Liver (tissue), 3 donors: ENCODE data around the gene OR2AT4.

Source experiments
- EGR1 ChIP-seq, 2 donors: IDR thresholded peaks; 2 replicates each; pipeline ENCODE4 v1.6.1; 2016 to 2018; ENCODE audit warnings: antibody characterized with exemption in 2 of 2, low read depth in 2 of 2
- FOXA1 ChIP-seq: IDR thresholded peaks from 2 replicates; pipeline ENCODE4 v1.6.1; 2016; ENCODE audit warnings: antibody characterized with exemption
- GABPA ChIP-seq, 2 donors: IDR thresholded peaks in 1 of 2; conservative IDR thresholded peaks in 1 of 2; 2 replicates each; pipeline ENCODE4 v1.6.1; 2016; ENCODE audit warnings: antibody characterized with exemption in 2 of 2, mild to moderate bottlenecking in 1 of 2, moderate library complexity in 1 of 2
- RXRA ChIP-seq, 2 donors: IDR thresholded peaks; 2 replicates each; pipeline ENCODE4 v1.6.1; 2017 to 2018; ENCODE audit warnings: antibody characterized with exemption in 2 of 2, mild to moderate bottlenecking in 1 of 2
- SP1 ChIP-seq: IDR thresholded peaks from 2 replicates; pipeline ENCODE4 v1.6.1; 2018; ENCODE audit warnings: antibody characterized with exemption, mild to moderate bottlenecking
- TF ChIP-seq, protein P1 (sequence below): fragments of 150-350 bp; IDR thresholded peaks from 2 replicates; pipeline ENCODE4 v1.5.1; 2017; ENCODE audit warnings: improper control_type of control experiment, low read depth, low read length; ENCODE audit not compliant: missing input control
- TF ChIP-seq, protein P2 (sequence below): IDR thresholded peaks from 2 replicates; pipeline ENCODE4 v1.6.1; 2016; ENCODE audit warnings: antibody characterized with exemption
- TF ChIP-seq, protein P3 (sequence below): IDR thresholded peaks from 2 replicates; pipeline ENCODE4 v1.6.1; 2016; ENCODE audit warnings: antibody characterized with exemption
- donor health status: healthy.
- donor health status: healthy.

DNA sequence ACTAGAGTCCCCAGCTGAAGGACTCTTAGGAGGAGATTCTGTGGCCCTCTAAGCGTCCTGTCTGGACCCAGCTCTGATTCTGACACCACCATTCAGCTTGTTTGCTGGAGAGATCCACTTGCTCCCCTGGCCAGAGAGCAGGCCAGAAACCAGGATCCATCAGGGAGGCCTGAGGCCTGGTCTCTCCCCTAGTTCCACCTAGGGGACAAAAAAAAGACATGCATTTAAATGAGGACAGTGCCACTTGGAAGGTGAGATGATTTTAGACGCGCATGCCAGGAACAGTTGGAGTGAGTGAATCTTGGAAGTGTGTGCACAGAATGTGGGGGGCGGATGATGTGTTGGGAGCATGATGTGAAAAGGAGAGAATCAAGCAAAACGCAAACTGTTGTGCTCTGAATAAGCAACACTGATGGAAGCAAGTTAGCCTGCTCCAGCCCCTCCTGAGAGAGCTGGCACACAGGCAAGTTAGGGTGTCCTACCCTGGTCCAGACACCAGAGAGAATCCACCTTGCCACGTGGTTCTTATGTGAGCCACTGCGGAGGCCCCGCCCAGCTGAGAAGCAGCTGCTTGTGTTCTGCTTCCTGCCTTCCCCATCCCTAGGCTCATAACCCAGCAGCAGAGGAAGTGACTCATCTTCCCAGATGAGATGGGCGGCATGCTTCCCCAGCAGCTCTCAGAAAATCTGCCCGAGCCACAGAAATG lies 46.2 kb upstream of the OR2AT4 start:
- TF ChIP-seq, protein P1, sequence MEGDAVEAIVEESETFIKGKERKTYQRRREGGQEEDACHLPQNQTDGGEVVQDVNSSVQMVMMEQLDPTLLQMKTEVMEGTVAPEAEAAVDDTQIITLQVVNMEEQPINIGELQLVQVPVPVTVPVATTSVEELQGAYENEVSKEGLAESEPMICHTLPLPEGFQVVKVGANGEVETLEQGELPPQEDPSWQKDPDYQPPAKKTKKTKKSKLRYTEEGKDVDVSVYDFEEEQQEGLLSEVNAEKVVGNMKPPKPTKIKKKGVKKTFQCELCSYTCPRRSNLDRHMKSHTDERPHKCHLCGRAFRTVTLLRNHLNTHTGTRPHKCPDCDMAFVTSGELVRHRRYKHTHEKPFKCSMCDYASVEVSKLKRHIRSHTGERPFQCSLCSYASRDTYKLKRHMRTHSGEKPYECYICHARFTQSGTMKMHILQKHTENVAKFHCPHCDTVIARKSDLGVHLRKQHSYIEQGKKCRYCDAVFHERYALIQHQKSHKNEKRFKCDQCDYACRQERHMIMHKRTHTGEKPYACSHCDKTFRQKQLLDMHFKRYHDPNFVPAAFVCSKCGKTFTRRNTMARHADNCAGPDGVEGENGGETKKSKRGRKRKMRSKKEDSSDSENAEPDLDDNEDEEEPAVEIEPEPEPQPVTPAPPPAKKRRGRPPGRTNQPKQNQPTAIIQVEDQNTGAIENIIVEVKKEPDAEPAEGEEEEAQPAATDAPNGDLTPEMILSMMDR = no peak
- TF ChIP-seq EGR1 (IDR thresholded peaks at IDR 0.05; ENCODE audit: low read depth in 2 of 2) (no peak), GABPA (IDR thresholded peaks at IDR 0.05 in 1 of 2, conservative IDR thresholded peaks at IDR 0.05 in 1 of 2) (no peak), RXRA (IDR thresholded peaks at IDR 0.05) (no peak), SP1 (no peak), FOXA1 (no peak)
- TF ChIP-seq, protein P2, sequence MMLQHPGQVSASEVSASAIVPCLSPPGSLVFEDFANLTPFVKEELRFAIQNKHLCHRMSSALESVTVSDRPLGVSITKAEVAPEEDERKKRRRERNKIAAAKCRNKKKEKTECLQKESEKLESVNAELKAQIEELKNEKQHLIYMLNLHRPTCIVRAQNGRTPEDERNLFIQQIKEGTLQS = no peak
- TF ChIP-seq, protein P3, sequence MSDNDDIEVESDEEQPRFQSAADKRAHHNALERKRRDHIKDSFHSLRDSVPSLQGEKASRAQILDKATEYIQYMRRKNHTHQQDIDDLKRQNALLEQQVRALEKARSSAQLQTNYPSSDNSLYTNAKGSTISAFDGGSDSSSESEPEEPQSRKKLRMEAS = no peak
